ENCODE results near the gene CBFA2T2.
"Not testable (repeated sequence)": the region's sequence is repeated elsewhere in the genome, so short reads cannot be mapped to it uniquely, and the experiment has no call there.

CBFA2T2 gene

DNA sequence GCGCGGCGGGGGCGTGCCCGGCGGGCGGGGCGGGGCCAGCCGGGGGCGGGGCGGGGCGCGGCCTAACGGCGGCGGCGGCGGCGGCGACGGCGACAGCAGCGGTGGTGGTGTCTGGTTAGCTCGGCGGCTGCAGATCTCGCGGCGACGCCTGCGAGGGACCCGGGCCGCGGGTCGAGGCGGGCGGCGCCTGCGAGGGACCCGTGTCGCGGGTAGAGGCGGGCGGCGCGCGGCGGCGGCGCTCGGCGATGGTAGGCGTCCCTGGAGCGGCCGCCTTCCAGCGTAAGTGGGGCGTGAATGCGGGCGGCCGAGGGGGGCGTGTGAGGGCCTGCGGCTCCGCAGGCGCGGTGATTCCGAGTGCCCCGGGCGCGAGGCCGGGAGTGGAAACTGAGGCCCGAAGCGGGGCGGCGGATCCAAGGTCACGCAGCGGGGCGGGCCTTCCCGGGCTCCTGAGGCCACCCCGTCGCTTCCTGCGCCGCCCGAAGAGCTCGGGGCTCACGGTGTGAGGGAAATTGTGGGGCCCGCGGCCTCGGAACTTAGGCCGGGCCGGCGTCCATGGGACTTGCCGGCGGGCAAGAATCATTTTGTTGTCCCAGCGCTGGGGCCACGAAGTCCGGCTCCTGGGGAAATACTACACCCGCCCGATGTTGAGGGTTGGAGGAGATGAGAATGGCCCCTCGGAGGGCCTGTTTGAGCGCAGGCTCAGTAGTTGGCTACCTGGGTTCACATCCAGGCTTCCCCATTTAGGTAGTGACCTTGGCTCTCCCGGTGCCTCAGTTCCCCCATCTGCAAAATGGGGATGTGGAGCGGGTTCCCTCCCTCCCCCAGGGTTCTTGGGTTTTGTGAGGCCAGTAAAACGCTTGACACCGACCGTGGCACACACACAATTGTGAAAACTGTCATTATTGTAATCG lies at the start of gene CBFA2T2:
TSS of gene CBFA2T2 (plus strand) at position 74 of the 911 bp plus-strand sequence. CDS start at position 246, 172 bp downstream.
- no peak for DNase-seq

DNA sequence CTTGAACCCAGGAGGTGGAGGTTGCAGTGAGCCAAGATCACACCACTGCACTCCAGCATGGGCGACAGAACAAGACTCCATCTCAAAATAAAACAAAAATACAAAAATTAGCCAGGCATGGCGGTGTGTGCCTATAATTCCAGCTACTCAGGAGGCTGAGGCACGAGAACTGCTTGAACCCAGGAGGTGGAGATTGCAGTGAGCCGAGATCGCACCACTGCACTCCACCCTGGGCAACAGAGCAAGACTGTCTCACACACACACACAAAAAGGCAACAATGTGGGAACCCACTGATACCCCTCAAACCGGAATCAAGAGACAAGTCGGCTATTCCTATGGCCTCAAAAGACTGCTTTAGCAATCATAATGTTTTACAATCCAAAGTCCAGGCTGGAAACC lies 49.3 kb upstream of the CBFA2T2 start:
- not testable (repeated sequence) for DNase-seq

DNA sequence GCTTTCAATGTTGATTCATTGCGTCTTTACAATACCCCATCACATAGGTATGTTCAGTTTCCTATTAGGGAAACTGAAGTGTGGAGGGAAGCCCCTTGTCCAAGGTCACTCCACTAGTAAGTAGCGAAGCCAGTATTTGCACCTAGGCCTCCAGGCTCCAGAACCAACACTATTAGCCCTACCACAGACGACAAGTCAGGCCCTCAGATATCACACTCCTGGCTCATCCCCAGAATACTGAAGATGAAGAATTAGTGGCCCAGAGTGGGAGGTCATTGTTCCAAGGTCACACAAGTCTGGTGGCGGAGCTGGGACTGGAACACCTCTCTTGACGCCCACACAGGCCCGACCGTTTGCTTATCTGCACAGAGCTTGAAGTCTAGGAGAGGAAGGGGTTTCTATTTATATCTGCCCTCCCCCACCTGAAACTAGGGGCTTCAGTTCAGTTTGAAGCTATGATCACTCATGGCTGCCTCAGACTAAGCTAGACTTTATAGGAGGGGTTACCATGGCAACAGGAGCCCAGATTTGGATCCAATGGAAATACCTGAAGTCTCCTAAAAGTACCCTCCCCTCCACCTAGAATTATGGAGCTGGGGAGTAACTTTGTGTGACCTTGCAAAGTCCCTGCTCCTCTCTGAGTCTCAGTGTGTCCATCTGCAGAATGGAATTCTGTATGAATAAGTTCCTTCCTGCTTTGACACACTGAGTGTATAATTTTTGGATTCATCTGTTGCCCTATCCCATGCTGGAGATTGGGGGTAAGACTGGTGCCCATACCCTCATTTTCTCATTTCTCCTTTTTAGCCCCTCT lies 48.5 kb upstream of the CBFA2T2 start:
- DNase-seq, result no peak

DNA sequence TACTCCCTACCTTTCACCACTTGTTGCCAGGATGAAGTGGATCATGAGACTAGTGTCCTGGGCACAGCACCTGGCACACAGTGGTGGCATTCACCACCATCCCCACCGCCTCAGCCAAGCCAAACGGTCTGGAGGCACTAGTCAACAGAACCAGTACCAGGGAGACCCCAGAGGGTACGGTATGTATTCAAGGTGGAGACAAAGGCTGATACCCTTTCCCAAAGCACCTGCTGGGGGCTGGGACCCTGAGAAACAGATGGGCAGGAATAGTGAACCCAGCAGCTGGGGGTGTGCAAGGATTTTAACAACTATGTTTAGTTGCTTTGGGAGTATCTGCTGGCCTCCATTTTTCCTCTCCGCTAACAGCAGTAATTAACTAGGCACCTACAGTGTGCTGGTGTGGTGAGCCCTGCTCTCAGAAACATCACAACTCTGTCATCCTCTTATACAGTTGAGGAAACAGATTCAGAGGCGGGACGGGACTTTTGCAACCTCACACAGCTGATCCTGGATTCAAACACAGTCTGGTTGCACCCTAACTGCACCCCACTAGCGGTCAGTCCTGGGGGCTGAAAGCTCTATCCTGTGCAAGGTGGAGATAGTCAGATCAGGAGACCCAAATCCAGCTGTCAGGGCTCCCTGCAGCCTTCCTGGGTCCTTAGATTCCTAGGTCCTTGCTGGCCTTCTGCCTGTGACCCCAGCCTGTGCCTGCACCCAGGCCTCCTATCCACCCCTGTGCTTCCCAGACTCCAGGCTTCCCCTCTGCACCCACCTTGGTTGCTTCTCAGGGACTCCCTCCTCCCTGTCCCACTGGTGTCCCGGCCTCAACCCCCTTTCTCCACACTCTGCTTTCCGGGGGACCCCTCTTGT lies 47.5 kb upstream of the CBFA2T2 start:
- no peak for DNase-seq

DNA sequence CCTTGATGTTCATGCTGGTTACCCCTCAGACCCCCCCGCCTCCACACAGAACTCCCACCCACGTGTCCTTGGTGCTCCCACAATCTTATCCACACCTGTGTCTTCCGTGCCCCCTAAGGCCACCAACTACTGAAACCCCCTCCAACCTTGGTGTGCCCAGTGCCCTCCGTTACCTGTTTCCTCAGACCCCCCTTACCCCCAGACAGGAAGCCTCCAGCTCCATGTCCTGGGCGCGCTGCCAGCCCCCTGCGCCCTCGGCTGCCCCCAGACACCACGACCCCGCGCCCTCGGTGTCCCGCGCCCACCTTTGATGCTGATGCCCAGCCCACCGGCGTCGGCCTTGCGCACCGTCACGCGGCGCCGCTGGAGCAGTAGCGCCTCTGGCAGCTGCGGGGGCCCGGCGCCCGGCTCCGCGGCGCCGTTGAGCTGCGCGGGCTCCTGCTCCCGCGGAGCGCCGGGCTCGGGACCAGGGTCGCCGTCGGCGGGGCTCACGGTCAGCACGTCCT lies 46.8 kb upstream of the CBFA2T2 start:
- DNase-seq, result peak; percentile 65

DNA sequence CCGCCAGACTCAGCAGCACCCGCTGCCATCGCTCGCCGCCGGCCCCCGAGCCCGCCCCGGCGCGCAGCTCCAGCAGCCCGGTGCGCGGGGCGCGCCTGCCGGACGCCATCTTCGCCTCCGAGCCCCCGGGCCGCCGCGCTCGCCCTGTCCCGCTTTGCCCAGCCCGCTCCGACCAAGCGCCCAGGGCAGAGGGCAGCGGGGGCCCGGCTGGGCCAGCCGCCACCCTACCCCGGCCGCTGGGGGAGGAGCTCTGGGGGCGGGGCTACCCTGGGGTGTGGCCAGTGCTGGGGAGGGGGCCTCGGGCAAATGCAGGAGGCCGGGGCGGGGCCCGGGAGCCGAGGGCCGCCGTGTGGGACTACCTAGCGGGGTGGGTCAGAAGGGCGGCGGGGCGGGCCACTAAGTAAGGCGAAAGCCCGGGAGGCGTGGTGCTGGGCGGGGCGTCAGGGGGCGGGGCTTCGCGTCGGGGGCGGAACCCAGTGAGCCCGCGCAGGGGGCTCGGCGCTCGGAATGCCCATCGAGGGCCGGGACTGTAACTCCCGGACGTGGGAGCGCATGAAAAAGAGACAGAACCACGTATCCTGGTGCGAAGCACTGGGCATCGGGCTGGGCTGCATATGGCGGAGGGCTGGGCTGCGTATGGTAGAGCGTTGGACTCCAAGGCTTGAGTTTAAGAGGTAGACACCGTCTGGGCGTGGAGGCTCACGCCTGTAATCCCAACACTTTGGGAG lies 46.2 kb upstream of the CBFA2T2 start, which contains the start of gene SNTA1:
TSS of gene SNTA1 (minus strand) at position 252 of the 728 bp plus-strand sequence. CDS start at position 109, 143 bp downstream.
- peak; percentile 85 for DNase-seq

DNA sequence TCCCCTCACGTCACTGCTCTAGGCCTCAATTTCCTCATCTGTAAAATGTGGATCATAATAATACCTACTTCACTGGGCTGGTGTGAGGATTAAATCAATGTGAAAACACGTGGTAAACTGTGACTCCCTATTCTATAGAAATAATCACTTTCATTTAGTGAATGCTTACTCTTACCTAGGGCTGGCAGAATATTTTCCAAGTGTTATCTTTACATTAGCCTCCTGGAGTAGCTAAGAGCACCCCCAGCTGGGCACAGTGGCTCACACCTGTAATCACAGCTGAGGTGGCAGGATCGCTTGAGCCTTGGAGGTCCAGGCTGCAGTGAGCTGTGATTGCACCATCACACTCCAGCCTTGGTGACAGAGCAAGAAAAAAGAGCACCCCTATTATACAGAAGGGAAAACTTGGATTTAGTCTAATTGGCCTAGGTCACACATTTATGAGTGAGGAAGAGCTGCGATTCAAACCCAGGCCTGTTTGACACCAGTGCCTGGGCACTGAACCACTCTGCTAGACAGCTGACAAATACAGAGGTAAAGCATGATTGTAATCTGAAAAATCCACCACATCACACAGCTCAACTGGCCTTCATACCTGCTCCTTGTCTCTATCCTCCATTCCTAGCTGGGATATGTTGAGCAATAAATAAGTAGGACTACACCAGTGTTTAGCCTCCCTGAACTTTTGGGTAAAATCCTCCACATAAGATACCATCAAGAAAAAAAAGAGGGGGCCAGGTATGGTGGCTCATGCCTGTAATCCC lies 44.9 kb upstream of the CBFA2T2 start:
- DNase-seq, result no peak

DNA sequence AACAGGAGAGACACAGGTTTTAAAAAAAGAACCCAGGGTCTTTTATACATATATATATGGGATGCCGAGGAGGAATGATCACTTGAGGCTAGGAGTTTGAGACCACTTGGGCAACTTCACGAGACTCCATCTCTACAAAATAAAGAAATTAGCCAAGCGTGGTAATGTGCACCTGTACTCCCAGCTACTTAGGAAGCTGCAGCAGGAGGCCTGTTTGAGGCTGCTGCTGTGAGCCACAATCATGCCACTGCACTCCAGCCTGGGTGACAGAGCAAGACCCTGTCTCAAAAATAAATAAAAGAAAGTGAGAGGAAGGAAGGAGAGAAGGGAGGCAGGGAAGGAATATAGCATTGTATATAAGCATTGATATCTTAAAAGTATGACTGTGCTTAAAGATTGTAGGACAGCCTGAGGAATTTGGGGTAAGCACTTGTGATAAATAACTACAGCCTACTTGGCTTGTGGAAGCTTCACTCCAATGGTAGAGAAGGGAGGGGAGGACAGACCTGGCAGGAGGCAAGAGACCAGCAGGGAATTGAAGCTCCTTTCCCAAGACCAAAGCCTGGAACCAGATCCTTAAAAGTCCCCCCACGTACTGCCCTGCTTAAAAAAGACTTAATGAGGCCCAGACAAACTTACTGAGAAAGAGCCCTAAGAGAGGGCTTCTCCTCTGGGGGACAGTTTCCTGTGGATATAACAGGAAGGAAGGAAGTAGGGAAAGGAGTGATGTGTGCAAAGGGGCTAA lies 43.8 kb upstream of the CBFA2T2 start:
- DNase-seq, result no peak

DNA sequence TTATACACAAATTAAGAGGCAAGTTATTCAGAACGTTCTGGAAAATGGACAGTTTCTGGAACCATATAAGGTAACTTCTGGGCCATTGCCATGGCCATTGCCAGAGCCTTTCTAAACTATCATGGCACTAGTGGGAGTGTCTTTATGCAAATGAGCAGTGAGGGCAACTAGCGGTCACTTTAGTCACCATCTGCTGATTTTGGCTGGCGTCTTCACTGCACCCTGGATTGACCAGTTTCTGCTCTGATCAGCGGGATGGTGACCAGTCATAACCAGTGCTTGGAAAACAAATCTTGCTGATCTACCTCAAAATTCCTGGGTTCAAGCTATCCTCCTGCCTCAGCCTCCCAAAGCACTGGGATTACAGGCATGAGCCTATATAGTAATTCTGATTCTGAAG lies 39.0 kb upstream of the CBFA2T2 start:
- DNase-seq, result no peak

DNA sequence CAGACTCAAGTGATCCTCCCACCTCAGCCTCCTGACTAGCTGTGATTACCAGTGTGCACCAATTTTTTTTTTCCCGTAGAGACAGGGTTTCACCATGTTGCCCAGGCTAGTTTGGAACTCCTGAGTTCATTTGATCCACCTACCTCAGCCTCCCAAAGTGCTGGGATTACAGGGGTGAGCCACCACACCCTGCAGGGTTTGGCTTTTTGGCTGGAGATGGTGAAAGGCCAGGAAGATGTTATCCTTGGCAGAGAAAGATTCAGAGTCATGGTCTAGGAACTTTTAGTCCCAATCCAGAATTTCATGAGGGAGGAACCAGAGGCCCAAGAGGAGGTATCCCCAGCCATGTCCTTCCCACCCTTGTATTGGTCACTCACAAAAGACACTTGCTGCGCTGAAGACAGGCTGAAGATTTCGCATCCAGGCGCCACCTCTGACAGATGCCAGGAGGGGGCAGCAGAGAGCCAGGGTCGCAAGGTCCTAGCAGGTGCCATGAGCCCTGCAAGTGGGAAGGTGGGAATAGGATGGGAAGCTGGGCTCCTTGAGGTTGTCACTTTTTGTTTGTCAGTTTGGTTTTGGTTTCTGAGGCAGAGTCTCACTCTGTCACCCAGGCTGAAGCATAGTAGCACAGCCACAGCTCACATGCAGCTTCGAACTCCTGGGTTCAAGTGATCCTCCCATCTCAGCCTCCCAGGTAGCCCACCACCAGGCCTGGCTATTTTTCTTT lies 32.8 kb upstream of the CBFA2T2 start:
- peak; percentile 89 for DNase-seq

DNA sequence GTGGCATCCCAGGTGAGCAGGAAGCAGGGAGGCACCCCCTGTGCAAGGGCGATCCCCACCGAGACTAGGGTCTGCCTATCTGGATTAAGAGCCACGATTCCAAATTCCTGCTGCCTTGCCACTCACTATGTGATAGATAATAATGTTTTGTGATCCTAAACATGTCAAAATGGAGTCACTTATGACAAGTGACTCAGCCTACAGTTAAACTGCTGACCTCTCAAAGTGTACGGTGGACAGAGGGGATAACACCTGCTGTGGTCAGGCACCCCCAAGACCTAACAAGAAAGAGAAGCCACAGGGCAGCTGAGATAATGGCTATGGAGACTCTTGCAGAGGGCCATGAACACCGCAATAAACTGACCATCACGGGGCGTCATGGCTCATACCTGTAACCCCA lies 30.3 kb upstream of the CBFA2T2 start:
- no peak for DNase-seq

DNA sequence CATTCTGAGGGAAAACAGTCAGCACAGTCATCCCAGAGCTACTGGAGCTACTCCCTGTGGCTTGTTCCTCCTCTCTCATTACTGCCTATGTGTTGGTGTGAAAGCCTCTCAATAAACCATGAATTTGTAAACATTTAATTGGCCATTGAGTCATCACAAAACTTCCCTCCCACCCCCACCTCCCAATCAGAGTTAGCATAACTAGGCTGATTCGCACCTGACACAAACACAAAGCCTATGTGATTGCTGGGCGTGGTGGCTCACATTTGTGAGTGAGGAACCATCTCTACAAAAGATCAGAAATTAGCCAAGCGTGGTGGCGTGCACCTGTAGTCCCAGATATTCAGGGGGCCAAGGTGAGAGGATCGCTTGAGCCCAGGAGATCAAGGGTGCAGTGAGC lies 29.2 kb upstream of the CBFA2T2 start:
- DNase-seq, result no peak

DNA sequence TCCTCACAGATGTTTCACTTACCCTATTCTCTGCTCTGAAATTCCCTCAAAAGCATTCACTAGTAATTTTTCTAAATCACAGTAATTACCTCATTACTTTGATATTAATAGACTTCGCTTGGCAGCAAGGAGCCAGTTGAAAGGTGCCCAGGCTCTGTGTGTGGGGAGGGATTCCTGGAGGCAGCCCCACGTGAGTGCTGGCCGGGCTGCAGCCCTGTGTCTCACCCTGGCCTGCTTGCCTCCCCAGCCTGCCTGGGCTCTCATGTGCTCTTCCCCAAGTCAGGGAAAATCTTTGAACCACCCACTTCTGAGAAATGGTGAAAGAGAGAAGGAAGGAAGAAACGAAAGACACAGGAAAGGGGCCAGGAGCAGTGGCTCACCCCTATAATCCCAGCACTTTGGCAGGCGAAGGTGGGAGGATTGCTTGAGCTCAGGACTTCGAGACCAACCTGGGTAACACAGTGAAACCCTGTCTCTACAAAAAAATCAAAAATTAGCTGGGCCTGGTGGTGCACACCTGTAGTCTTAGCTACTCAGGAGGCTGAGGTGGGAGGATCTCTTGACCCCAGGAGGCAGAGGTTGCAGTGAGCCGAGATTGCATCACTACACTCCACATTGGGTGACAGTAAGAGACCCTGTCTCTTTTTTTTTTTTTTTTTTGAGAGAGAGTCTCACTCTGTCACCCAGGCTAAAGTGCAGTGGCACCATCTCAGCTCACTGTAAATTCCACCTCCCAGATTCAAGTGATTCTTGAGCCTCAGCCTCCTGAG lies 26.4 kb upstream of the CBFA2T2 start:
- DNase-seq, result no peak

DNA sequence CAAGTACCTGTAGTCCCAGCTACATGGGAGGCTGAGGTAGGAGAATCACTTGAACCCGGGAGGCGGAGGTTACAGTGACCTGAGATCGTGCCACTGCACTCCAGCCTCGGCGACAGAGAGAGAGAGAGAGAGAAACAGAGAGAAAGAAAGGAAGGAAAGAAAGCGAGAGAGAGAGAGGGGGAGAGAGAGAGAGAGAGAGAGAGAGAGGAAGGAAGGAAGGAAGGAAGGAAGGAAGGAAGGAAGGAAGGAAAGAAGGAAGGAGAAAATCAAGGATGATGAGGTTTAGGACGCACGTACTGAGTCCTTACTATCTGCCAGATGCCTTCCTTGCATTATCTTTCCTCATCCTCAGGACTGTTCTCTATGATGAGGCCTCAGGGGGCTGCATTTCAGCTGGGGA lies 25.1 kb upstream of the CBFA2T2 start:
- not testable (repeated sequence) for DNase-seq

DNA sequence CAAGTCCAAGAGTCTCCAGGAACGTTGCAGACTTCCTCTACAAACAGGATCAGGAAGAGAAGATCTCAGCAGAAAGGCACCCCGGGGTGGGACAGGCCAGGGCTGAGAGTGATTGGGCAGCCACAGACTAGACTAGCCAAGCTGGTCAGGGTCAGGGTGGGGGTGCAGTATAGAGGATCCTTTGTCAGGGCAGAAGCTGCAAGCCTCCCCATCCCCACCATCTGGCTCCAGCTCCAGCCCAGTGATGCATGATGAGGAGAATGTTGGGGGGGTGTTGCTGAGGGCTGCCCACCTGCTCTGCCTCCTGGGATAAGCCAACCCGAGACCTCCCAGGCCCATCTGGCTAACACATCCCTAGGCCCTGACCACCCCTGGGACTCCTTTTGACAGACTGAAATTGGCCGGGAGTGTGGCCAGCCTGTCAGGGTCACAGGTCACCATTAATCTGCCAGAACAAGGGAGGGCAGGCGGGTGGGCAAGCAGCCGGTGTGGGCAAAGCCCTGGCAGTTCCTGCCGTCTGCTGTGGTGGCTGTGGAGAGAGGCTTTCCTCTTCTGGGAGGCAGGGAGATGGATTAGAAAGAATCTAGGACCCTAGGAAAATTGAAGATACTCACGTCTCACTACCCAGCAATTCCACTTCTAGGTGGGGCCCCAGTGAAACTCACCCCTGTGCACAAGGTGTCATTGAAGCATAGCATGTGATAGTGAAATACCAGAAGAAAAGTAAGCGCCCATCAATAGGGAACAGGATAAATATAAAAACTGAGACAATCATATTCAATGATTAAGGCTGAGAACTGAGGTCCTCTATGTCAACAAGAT lies 24.2 kb upstream of the CBFA2T2 start:
- DNase-seq, result no peak

DNA sequence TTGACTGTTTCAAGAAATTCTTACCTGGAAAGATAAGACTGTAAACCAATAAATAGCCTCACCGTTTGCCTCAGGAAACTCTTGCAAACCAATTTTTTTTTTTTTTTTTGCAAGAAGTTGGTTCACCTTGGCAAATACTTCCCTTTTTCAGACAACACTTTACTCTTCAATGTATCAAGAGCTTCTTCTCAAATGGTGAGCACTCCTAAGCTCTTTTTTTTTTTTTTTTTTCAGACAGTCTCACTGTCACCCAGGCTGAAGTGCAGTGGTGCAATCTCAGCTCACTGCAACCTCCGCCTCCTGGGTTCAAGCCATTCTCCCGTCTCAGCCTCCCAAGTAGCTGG lies 23.6 kb upstream of the CBFA2T2 start:
- no peak for DNase-seq

DNA sequence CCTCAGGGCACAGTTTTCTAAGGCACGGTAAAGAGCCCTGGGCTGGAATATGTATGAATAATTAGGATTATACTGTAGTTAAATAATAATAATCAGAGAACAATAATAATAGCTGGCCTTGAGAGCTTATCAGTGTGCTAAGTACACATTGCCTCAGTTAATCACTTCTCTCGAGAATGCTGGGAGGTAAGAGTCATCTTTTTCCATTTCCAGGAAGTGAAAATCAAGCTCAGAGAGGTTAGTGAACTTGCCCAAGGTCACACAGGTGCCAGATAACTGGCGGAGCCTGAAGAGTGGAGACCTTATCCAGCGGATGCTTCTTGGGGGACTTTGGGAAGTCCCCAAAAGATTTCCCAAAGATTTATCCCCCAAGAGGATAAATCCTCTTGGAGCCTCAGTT lies 19.4 kb upstream of the CBFA2T2 start:
- DNase-seq, result no peak

DNA sequence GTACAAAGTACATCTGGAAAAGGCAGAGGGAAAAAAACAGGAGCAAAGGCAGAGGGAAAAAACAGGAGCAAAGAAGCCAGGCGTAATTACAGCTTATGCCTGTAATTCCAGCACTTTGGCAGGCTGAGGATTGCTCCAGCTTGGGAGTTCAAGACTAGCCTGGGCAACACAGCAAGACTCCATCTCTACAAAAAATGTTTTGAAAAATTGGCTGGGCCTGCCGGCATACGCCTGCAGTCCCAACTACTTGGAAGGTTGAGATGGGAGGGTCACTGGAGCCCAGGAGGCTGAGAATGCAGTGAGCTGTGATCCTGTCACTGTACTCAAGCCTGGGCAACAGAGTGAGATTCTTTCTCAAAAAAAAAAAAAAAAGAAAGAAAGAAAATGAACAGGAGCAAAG lies 19.0 kb upstream of the CBFA2T2 start:
- DNase-seq, result no peak
